K562 (cell line): ENCODE results near the gene DPM2. TPM values are rescaled to one million over a fixed set of nuclear protein-coding genes. Genes with fewer than 3 reads are reported as not detected.
A peak's percentile ranks its signal among the peaks of the same experiment; 100 is the strongest.

ENCODE experiments used
- BCOR ChIP-seq: fragments of 450-650 bp; IDR thresholded peaks from 2 replicates; pipeline ENCODE4 v1.6.1; 2016
- BRF1 ChIP-seq: IDR thresholded peaks from 3 replicates; pipeline ENCODE4 v1.6.1; 2011; ENCODE audit warnings: borderline replicate concordance, mild to moderate bottlenecking; ENCODE audit not compliant: insufficient read length; ENCODE audit errors: extremely low read depth
- CC2D1A ChIP-seq: fragments of 450-650 bp; IDR thresholded peaks from 2 replicates; pipeline ENCODE4 v1.6.1; 2017; ENCODE audit warnings: mild to moderate bottlenecking
- CEBPG ChIP-seq, 3 experiments: fragments of 200-800 bp in 1 of 3; sonication (Bioruptor generic) in 1 of 3; sonication (generic) in 1 of 3; formaldehyde crosslinking in 1 of 3; IDR thresholded peaks in 2 of 3; conservative IDR thresholded peaks in 1 of 3; 2 replicates each; pipeline versions ENCODE4 v1.6.1 to v1.8.0; 2016 to 2022; ENCODE audit warnings: missing compliant biosample characterization in 2 of 3, missing genetic modification characterization in 2 of 3, mild to moderate bottlenecking in 1 of 3, missing genetic modification reagents in 1 of 3
- CHAMP1 ChIP-seq: fragments of 450-650 bp; IDR thresholded peaks from 2 replicates; pipeline ENCODE4 v1.6.1; 2016; ENCODE audit warnings: mild to moderate bottlenecking
- FOXM1 ChIP-seq, 2 experiments: fragments of 450-650 bp in 1 of 2; sonication (generic) in 1 of 2; formaldehyde crosslinking in 1 of 2; IDR thresholded peaks; 2 replicates each; pipeline versions ENCODE4 v1.6.1 to v1.9.0; 2017 to 2022; ENCODE audit warnings: low read depth in 2 of 2, mild to moderate bottlenecking in 2 of 2, missing genetic modification reagents in 1 of 2, moderate library complexity in 1 of 2
- KAT2B ChIP-seq: IDR thresholded peaks from one replicate; pipeline ENCODE4 v1.6.1; 2012; ENCODE audit warnings: low read depth, mild to moderate bottlenecking, control low read depth, inconsistent platforms, low read length, moderate library complexity
- LCOR ChIP-seq: sonication (generic); formaldehyde crosslinking; IDR thresholded peaks from 2 replicates; pipeline ENCODE4 v1.8.0; 2022; ENCODE audit warnings: mild to moderate bottlenecking, missing genetic modification reagents
- PHB ChIP-seq: fragments of 250-450 bp; sonication (Bioruptor Pico); IDR thresholded peaks from 2 replicates; pipeline ENCODE4 v1.5.0; 2021
- POLR2G ChIP-seq: fragments of 200-400 bp; formaldehyde crosslinking; IDR thresholded peaks from 2 replicates; pipeline ENCODE4 v1.6.1; 2017; ENCODE audit warnings: low read depth, mild to moderate bottlenecking, antibody characterized with exemption, low read length, moderate library complexity
- PRDM10 ChIP-seq: fragments of 450-650 bp; IDR thresholded peaks from 2 replicates; pipeline ENCODE4 v1.6.1; 2018; ENCODE audit not compliant: partially characterized antibody
- SAFB2 ChIP-seq: fragments of 200-400 bp; formaldehyde crosslinking; IDR thresholded peaks from 2 replicates; pipeline ENCODE4 v1.6.1; 2018; ENCODE audit warnings: borderline replicate concordance, low read length, low read depth, moderate library complexity; ENCODE audit not compliant: severe bottlenecking
- STAG1 ChIP-seq: sonication (generic); formaldehyde crosslinking; IDR thresholded peaks from 2 replicates; pipeline ENCODE4 v1.5.0; 2020; ENCODE audit warnings: missing genetic modification reagents, borderline replicate concordance
- TAF1 ChIP-seq: IDR thresholded peaks from 2 replicates; pipeline ENCODE4 v1.6.1; 2011; ENCODE audit warnings: mild to moderate bottlenecking, low read length, moderate library complexity; ENCODE audit not compliant: insufficient read depth, control insufficient read depth, severe bottlenecking; ENCODE audit errors: extremely low read depth
- ZBED1 ChIP-seq: IDR thresholded peaks from 2 replicates; pipeline ENCODE4 v1.6.1; 2014
- ZC3H8 ChIP-seq: fragments of 450-650 bp; IDR thresholded peaks from 2 replicates; pipeline ENCODE4 v1.6.1; 2017
- ZFX ChIP-seq: sonication (generic); formaldehyde crosslinking; IDR thresholded peaks from 2 replicates; pipeline ENCODE4 v1.8.0; 2022; ENCODE audit warnings: mild to moderate bottlenecking, missing genetic modification reagents, moderate library complexity
- ZNF146 ChIP-seq: IDR thresholded peaks from one replicate; pipeline ENCODE4 v1.6.1; 2018; ENCODE audit warnings: missing compliant biosample characterization; ENCODE audit not compliant: unreplicated experiment
- ZNF507 ChIP-seq: conservative IDR thresholded peaks from 2 replicates; pipeline ENCODE4 v1.6.1; 2017; ENCODE audit warnings: missing genetic modification characterization, missing compliant biosample characterization
- ZNF551 ChIP-seq: fragments of 250-450 bp; sonication (Bioruptor Pico); IDR thresholded peaks from 2 replicates; pipeline ENCODE4 v1.5.0; 2021; ENCODE audit warnings: mild to moderate bottlenecking, moderate library complexity
- ZNF589 ChIP-seq: fragments of 200-800 bp; sonication (Bioruptor generic); IDR thresholded peaks from 2 replicates; pipeline ENCODE4 v1.6.1; 2016; ENCODE audit warnings: low read depth, missing genetic modification characterization, missing compliant biosample characterization
- ZNF785 ChIP-seq: fragments of 250-450 bp; sonication (Bioruptor Pico); IDR thresholded peaks from 2 replicates; pipeline ENCODE4 v1.4.0; 2020; ENCODE audit warnings: mild to moderate bottlenecking
- polyA plus RNA-seq, 8 experiments: library from polyadenylated mRNA; depleted of rRNA in 4 of 8; stranded (reverse) in 5 of 8; unstranded in 3 of 8; fragments of >200 nt; fragmentation: Nextera tagmentation in 2 of 8; fragmentation: Illumina TruSeq in 1 of 8; extraction: Ambion mirVana in 2 of 8; extraction: Trizol in 1 of 8; gene quantifications; 2 replicates each; pipeline versions ENCODE4 v1.2.1 to v1.2.3, GENCODE V29; 2011 to 2014; ENCODE audit warnings: inconsistent platforms in 1 of 8, missing spikeins in 1 of 8
- total RNA-seq, 7 experiments: library from RNA; depleted of rRNA in 6 of 7; stranded (reverse); fragments of >200 nt in 6 of 7; fragmentation: Illumina TruSeq in 2 of 7; extraction: Trizol in 2 of 7; gene quantifications; 2 replicates each; pipeline versions ENCODE4 v1.2.1 to v1.2.3, GENCODE V29; 2011 to 2021; ENCODE audit warnings: low replicate concordance in 1 of 7

The DPM2 gene
- total and polyA plus RNA-seq, 9 of the 15 experiments (the other 6 are each of a cell fraction or from before 2014, with no cell fraction given): 43.5 to 126 (median 71.1) TPM

DNA sequence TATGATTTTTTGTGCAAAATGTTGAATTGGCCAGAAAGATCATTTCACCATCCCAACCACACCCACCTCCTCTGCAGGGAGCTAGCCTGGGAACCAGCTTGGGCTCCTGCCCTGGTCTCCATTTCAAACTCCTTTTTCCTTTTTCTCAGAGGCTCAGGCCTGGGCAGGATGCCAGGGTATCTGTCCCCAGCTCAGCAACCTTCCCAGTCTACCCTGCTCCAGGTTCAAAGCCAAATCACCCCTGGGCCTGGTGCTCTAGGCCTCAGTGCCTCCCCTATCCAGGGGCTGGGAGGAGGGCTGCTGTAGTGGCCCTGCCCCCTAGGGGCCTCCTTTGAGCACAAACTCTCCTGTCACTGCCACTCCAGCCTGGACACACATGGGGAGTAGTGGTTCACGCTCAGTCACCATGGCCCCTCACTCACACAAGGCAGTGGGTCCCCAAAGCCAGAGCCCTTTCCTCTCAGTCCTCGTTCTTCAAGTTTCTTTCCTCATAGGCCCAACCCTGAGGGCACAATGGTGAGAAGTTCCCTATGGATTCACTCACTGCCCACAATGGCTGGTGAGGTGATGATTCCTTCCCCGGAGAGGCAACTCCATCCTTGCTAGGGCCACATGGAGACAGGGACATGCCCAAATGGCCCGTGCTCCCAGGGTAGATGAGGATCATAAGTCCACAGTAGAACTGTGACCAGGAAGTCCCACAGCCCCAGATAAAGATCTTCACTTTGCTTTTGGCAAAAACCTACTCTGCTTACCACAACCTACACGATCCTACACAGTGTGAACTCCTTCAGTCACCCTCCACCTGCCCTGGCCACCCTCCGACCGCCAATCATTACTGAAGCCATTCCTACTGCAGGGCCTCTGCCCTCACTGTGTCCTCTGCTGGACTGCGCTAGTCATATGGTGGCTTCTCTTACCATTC lies 19.2 kb downstream of the DPM2 start (continued):
- TF ChIP-seq PRDM10 (peak; percentile 87), CEBPG (CRISPR knock-in tag; IDR thresholded peaks at IDR 0.05) (no peak), CEBPG (tag; conservative IDR thresholded peaks at IDR 0.05 in 1 of 2, IDR thresholded peaks at IDR 0.05 in 1 of 2) (no peak), ZNF785 (CRISPR knock-in tag) (no peak), CC2D1A (no peak), BCOR (no peak), SAFB2 (no peak), ZC3H8 (no peak), ZNF146 (CRISPR knock-in tag) (no peak), STAG1 (CRISPR knock-in tag) (0 out of 2 replicates have a peak, but pooled peaks have one; percentile 30), ZNF507 (tag) (no peak), CHAMP1 (no peak), FOXM1 (IDR thresholded peaks at IDR 0.05; ENCODE audit: low read depth) (no peak), FOXM1 (CRISPR knock-in tag; IDR thresholded peaks at IDR 0.05; ENCODE audit: low read depth) (no peak), PHB (no peak), ZNF551 (no peak), BRF1 (no peak), TAF1 (peak; percentile 27), LCOR (CRISPR knock-in tag) (no peak), KAT2B (no peak), ZBED1 (no peak), ZNF589 (CRISPR knock-in tag) (peak; percentile 1; the same call in 1 of the 2 replicates), ZFX (CRISPR knock-in tag) (peak; percentile 58), POLR2G (0 out of 2 replicates have a peak, but pooled peaks have one; percentile 20)
